ENCODE data around the gene TRIM2.

DNA sequence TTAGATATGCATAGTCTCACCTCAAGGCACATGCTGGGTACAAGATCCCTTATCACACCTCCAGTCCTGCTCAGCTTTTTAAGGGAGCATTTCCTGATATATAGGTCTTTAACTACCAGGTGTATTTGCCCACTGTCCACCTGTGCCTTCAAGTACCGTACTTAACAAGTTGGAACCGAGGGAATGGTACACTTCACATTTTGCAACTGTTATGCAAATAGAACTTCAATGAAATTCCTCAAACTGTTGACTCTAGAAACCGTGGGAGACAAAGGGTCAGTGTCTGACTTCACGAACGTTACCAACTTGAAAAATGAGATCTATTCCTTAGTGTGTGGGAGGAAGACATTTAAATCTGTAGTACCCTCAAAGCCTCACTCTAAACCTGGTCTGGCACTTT lies 5.2 kb downstream of the TRIM2 start:
- TF ChIP-seq, protein P1, sequence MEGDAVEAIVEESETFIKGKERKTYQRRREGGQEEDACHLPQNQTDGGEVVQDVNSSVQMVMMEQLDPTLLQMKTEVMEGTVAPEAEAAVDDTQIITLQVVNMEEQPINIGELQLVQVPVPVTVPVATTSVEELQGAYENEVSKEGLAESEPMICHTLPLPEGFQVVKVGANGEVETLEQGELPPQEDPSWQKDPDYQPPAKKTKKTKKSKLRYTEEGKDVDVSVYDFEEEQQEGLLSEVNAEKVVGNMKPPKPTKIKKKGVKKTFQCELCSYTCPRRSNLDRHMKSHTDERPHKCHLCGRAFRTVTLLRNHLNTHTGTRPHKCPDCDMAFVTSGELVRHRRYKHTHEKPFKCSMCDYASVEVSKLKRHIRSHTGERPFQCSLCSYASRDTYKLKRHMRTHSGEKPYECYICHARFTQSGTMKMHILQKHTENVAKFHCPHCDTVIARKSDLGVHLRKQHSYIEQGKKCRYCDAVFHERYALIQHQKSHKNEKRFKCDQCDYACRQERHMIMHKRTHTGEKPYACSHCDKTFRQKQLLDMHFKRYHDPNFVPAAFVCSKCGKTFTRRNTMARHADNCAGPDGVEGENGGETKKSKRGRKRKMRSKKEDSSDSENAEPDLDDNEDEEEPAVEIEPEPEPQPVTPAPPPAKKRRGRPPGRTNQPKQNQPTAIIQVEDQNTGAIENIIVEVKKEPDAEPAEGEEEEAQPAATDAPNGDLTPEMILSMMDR (IDR thresholded peaks at IDR 0.05), result no peak
- TF ChIP-seq POLR2A (IDR thresholded peaks at IDR 0.05), result no peak
